Measurements from ENCODE around the gene WDR18.

The WDR18 gene

DNA sequence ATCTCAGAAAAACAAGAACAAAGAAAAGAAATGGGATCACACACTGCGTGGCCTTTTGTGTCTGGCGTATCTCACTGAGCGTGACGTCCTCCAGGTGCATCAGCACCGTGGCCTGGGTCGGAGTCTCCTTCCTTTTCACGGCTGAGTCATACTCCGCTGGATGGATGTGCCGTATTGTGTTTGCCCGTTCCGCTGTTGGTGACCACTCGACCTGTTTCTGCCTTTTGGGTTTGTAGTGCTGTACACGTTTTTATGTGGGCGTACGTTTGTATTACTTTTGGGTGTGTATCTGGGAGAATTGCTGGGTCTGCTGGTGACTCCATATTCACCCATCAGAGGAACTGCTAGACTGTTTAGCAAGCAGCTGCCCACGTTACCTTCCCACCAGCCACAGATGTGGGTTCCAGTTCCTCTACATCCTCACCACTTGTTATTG is 46.9 kb upstream of the WDR18 start:
- Histone ChIP-seq H3K4me1 (ENCODE audit: insufficient read depth, low read length, poor library complexity, severe bottlenecking) (no peaks in the 10 kb centered on the region), H3K9me3 (ENCODE audit: insufficient read depth, low read depth, low read length) (no peaks in the 10 kb centered on the region), H3F3A (ENCODE audit: low read depth) (no peaks in the 10 kb centered on the region), H4K20me1 (ENCODE audit: insufficient read depth, low read length, poor library complexity, severe bottlenecking) (peaks cover 13% of the 10 kb centered on the region), H3K27me3 (ENCODE audit: insufficient read depth, low read length, poor library complexity, severe bottlenecking) (no peaks in the 10 kb centered on the region), H3K4me3 (ENCODE audit: low read length, poor library complexity, severe bottlenecking) (no peak overlapping the region), H2AFZ (ENCODE audit: low read length) (no peak overlapping the region), H3K9me2 (replicated peaks; ENCODE audit: low read depth, low read length) (no peaks in the 10 kb centered on the region), H3K36me3 (ENCODE audit: insufficient read depth, low read length) (peaks cover 4% of the 10 kb centered on the region; the same call in 1 of the 2 replicates), H3K4me2 (ENCODE audit: low read depth, low read length, poor library complexity, severe bottlenecking) (no peak overlapping the region), H3K9ac (ENCODE audit: low read depth, low read length, poor library complexity, severe bottlenecking) (no peak overlapping the region), H3K79me2 (ENCODE audit: insufficient read depth, low read length) (peaks cover 38% of the 10 kb centered on the region; the same call in 1 of the 2 replicates)
- TF ChIP-seq EZH2phosphoT487 (IDR thresholded peaks at IDR 0.05; ENCODE audit: borderline replicate concordance): no peak
- TF ChIP-seq, protein P1, sequence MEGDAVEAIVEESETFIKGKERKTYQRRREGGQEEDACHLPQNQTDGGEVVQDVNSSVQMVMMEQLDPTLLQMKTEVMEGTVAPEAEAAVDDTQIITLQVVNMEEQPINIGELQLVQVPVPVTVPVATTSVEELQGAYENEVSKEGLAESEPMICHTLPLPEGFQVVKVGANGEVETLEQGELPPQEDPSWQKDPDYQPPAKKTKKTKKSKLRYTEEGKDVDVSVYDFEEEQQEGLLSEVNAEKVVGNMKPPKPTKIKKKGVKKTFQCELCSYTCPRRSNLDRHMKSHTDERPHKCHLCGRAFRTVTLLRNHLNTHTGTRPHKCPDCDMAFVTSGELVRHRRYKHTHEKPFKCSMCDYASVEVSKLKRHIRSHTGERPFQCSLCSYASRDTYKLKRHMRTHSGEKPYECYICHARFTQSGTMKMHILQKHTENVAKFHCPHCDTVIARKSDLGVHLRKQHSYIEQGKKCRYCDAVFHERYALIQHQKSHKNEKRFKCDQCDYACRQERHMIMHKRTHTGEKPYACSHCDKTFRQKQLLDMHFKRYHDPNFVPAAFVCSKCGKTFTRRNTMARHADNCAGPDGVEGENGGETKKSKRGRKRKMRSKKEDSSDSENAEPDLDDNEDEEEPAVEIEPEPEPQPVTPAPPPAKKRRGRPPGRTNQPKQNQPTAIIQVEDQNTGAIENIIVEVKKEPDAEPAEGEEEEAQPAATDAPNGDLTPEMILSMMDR (conservative IDR thresholded peaks at IDR 0.05; ENCODE audit: low read length): no peak

DNA sequence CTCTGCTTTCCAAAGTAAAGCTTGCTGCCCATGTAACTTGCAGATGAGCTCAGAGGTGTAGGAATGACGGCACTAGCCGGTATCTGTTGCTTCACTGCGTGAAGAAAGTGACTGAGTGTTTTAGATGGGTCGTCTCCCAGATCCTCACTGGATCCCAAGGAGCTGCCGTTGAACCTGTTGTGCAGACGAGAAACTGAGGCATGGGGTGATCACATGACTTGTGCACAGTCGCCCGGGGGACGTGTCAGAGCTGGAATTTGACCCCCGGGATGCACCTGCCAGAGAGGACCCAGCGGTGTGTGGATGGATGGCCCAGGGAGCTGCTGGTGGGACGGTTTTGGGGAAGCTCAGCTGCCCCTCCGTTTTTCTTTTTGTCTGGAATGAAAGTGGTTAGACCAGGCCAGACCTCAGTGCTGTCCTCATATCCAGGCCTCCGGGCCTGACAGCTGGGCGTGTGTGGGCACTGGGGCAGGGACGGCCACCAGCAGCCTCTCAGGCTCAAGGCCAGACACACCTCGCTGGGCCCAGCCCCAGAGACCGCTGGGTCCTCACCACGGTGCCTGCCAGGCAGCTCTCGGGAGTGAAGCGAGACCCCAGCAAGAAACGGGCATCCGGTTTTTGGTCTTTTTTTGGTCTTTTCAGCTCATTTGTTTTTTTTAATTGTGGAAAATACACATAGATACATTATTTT is 45.8 kb upstream of the WDR18 start:
- H3K79me2 ChIP-seq (ENCODE audit: insufficient read depth, low read length): peaks cover 29% of the 10 kb centered on the region; the same call in 1 of the 2 replicates
- H3K4me1 ChIP-seq (ENCODE audit: insufficient read depth, low read length, poor library complexity, severe bottlenecking): no peaks in the 10 kb centered on the region
- no peaks in the 10 kb centered on the region for H3K9me2 ChIP-seq (replicated peaks; ENCODE audit: low read depth, low read length)
- no peaks in the 10 kb centered on the region for H3K27me3 ChIP-seq (ENCODE audit: insufficient read depth, low read length, poor library complexity, severe bottlenecking)
- H3K9me3 ChIP-seq (ENCODE audit: insufficient read depth, low read depth, low read length): no peaks in the 10 kb centered on the region
- peaks cover 12% of the 10 kb centered on the region for H4K20me1 ChIP-seq (ENCODE audit: insufficient read depth, low read length, poor library complexity, severe bottlenecking)
- H2AFZ ChIP-seq (ENCODE audit: low read length): no peak overlapping the region
- no peak for TF ChIP-seq EZH2phosphoT487 (IDR thresholded peaks at IDR 0.05; ENCODE audit: borderline replicate concordance)
- TF ChIP-seq, protein P1 (conservative IDR thresholded peaks at IDR 0.05; ENCODE audit: low read length): no peak
- H3K4me3 ChIP-seq (ENCODE audit: low read length, poor library complexity, severe bottlenecking): no peak overlapping the region
- no peak overlapping the region for H3K9ac ChIP-seq (ENCODE audit: low read depth, low read length, poor library complexity, severe bottlenecking)
- no peaks in the 10 kb centered on the region; the same call in 1 of the 2 replicates for H3K36me3 ChIP-seq (ENCODE audit: insufficient read depth, low read length)
- H3K4me2 ChIP-seq (ENCODE audit: low read depth, low read length, poor library complexity, severe bottlenecking): no peak overlapping the region
- H3F3A ChIP-seq (ENCODE audit: low read depth): no peaks in the 10 kb centered on the region

DNA sequence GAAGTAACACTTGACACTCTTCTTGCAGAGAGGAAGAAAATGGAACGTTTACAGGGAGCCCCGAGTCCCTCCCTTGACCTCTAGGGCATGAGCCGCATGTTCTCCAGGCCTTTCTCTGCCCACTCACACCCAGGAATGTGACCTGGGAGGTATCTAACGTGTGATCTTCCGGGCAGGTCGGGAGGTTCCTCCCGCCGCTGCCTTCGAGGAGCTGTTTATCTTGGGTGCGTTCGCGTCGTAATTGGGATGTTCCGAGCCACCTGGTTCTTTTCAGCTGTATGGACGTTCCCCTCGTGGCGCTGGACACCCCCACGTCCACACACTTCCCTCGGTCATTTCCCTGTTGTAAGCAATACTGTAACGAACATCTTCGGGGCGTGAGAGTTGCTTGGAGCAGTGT is 44.7 kb upstream of the WDR18 start:
- peaks cover 22% of the 10 kb centered on the region; the same call in 1 of the 2 replicates for H3K79me2 ChIP-seq (ENCODE audit: insufficient read depth, low read length)
- TF ChIP-seq, protein P1 (conservative IDR thresholded peaks at IDR 0.05; ENCODE audit: low read length): no peak
- TF ChIP-seq EZH2phosphoT487 (IDR thresholded peaks at IDR 0.05; ENCODE audit: borderline replicate concordance): no peak
- H3K4me3 ChIP-seq (ENCODE audit: low read length, poor library complexity, severe bottlenecking): no peak overlapping the region
- no peak overlapping the region for H2AFZ ChIP-seq (ENCODE audit: low read length)
- no peaks in the 10 kb centered on the region for H3K4me1 ChIP-seq (ENCODE audit: insufficient read depth, low read length, poor library complexity, severe bottlenecking)
- no peaks in the 10 kb centered on the region for H3K9me3 ChIP-seq (ENCODE audit: insufficient read depth, low read depth, low read length)
- H3K27me3 ChIP-seq (ENCODE audit: insufficient read depth, low read length, poor library complexity, severe bottlenecking): no peaks in the 10 kb centered on the region
- H3F3A ChIP-seq (ENCODE audit: low read depth): no peaks in the 10 kb centered on the region
- no peaks in the 10 kb centered on the region for H3K9me2 ChIP-seq (replicated peaks; ENCODE audit: low read depth, low read length)
- peaks cover 5% of the 10 kb centered on the region; the same call in 1 of the 2 replicates for H3K36me3 ChIP-seq (ENCODE audit: insufficient read depth, low read length)
- no peak overlapping the region for H3K9ac ChIP-seq (ENCODE audit: low read depth, low read length, poor library complexity, severe bottlenecking)
- no peak overlapping the region for H3K4me2 ChIP-seq (ENCODE audit: low read depth, low read length, poor library complexity, severe bottlenecking)
- peaks cover 9% of the 10 kb centered on the region for H4K20me1 ChIP-seq (ENCODE audit: insufficient read depth, low read length, poor library complexity, severe bottlenecking)

Data from Loucy (cell line).